Neural crest cell (in vitro differentiated cells): ENCODE data around the gene LETM1. TPM values are rescaled to one million over a fixed set of nuclear protein-coding genes. Genes with fewer than 3 reads are reported as not detected.
"Not testable (repeated sequence)": the region's sequence is repeated elsewhere in the genome, so short reads cannot be mapped to it uniquely, and the experiment has no call there.

Experiments
- DNase-seq: peaks from one replicate; pipeline ENCODE4 v3.0.0; 2021; ENCODE audit warnings: low read depth, mixed read lengths, low spot score
- H3K27ac Mint-ChIP-seq: one replicate; pipeline ENCODE4 v1.8.0; 2021; ENCODE audit warnings: mild to moderate bottlenecking, mixed read lengths; ENCODE audit not compliant: unreplicated experiment
- H3K27me3 Mint-ChIP-seq: 2 replicates; pipeline ENCODE4 v1.8.0; 2021; ENCODE audit warnings: low read depth, mild to moderate bottlenecking, mixed read lengths
- H3K36me3 Mint-ChIP-seq: 2 replicates; pipeline ENCODE4 v1.8.0; 2021; ENCODE audit warnings: low read depth, mild to moderate bottlenecking, mixed read lengths
- H3K4me1 Mint-ChIP-seq: 2 replicates; pipeline ENCODE4 v1.8.0; 2021; ENCODE audit warnings: mixed read lengths
- H3K4me3 Mint-ChIP-seq: one replicate; pipeline ENCODE4 v1.8.0; 2021; ENCODE audit warnings: mild to moderate bottlenecking, mixed read lengths
- H3K9me3 Mint-ChIP-seq: 2 replicates; pipeline ENCODE4 v1.8.0; 2021; ENCODE audit warnings: mixed read lengths
- total RNA-seq: library from RNA; stranded (reverse); gene quantifications from 2 replicates; pipeline ENCODE4 v1.2.1, GENCODE V29; 2021
- TF ChIP-seq, protein P1 (sequence below): fragments of 200-600 bp; sonication (generic); conservative IDR thresholded peaks from 2 replicates; pipeline ENCODE4 v1.5.0; 2021; ENCODE audit warnings: antibody characterized with exemption, mild to moderate bottlenecking

The LETM1 gene
- total RNA-seq, 1 donor from 2014 or later: 60.6 TPM

DNA sequence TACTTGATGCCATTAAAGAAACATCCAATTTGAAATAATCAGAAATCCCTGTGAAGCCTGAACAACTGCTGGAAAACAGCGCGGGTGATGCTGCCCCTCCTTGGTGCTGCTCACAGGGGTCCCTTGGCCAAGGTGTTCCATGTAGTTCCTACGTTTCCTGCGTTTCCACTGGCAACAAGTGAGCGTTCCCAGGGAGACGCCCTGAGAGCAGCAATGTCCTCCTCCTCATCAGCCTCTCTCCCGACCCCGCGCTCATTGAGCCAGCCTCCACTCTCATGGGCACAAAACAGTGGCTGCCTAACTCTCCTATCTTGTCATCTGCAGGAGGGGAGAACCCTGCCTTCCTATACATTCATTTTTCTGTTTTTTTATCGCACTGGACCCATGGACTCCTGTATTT lies 18.9 kb downstream of the LETM1 start:
- no peaks in the 10 kb centered on the region for H3K27me3 Mint-ChIP-seq
- H3K4me3 Mint-ChIP-seq: no peak overlapping the region
- no peak for DNase-seq
- H3K27ac Mint-ChIP-seq: no peak overlapping the region
- TF ChIP-seq, protein P1, sequence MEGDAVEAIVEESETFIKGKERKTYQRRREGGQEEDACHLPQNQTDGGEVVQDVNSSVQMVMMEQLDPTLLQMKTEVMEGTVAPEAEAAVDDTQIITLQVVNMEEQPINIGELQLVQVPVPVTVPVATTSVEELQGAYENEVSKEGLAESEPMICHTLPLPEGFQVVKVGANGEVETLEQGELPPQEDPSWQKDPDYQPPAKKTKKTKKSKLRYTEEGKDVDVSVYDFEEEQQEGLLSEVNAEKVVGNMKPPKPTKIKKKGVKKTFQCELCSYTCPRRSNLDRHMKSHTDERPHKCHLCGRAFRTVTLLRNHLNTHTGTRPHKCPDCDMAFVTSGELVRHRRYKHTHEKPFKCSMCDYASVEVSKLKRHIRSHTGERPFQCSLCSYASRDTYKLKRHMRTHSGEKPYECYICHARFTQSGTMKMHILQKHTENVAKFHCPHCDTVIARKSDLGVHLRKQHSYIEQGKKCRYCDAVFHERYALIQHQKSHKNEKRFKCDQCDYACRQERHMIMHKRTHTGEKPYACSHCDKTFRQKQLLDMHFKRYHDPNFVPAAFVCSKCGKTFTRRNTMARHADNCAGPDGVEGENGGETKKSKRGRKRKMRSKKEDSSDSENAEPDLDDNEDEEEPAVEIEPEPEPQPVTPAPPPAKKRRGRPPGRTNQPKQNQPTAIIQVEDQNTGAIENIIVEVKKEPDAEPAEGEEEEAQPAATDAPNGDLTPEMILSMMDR: no peak
- peaks cover 11% of the 10 kb centered on the region for H3K36me3 Mint-ChIP-seq
- H3K4me1 Mint-ChIP-seq: no peaks in the 10 kb centered on the region
- no peaks in the 10 kb centered on the region for H3K9me3 Mint-ChIP-seq

DNA sequence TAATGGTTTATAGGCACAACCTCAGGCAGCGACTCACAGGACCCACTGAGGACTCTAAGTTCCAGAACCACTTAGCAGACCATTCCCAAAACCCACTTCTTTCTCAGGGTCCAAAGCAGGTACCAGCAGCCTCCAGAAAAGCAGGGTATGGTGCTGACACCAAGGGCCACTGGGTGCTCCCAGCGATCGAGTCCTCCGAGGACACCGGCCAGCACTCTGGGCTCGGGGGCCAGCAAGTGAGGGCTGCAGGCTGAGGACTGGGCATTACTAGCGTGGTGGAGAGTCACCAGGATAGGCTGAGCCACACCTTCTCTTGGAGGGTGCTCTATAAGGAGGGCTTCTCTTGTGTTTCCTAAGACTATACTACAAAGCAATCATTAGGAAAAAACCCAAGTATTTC lies 19.3 kb downstream of the LETM1 start:
- no peaks in the 10 kb centered on the region for H3K27me3 Mint-ChIP-seq
- no peaks in the 10 kb centered on the region for H3K9me3 Mint-ChIP-seq
- peaks cover 3% of the 10 kb centered on the region for H3K4me1 Mint-ChIP-seq
- no peak for DNase-seq
- H3K27ac Mint-ChIP-seq: no peak overlapping the region
- TF ChIP-seq, protein P1: no peak
- no peak overlapping the region for H3K4me3 Mint-ChIP-seq
- peaks cover 13% of the 10 kb centered on the region for H3K36me3 Mint-ChIP-seq

DNA sequence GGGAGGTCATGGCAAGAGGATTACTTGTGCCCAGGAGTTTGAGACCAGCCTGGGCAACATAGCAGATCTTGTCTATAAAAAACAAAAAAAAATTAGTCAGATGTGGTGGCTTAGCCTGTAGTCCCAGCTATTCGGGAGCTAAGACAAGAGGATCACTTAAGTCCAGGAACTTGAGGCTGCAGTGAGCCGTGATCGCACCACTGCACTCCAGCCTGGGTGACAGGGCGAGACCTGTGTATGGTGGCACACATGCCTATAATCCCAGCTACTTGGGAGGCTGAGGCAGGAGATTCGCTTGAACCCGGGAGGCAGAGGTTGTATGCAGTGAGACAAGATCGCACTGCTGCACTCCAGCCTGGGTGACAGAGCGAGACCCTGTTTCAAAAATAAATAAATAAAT lies 20.1 kb downstream of the LETM1 start:
- H3K4me1 Mint-ChIP-seq, H3K9me3 Mint-ChIP-seq, DNase-seq, H3K27ac Mint-ChIP-seq, H3K27me3 Mint-ChIP-seq, H3K4me3 Mint-ChIP-seq: not testable (repeated sequence)
- H3K36me3 Mint-ChIP-seq: peaks cover 19% of the 10 kb centered on the region

DNA sequence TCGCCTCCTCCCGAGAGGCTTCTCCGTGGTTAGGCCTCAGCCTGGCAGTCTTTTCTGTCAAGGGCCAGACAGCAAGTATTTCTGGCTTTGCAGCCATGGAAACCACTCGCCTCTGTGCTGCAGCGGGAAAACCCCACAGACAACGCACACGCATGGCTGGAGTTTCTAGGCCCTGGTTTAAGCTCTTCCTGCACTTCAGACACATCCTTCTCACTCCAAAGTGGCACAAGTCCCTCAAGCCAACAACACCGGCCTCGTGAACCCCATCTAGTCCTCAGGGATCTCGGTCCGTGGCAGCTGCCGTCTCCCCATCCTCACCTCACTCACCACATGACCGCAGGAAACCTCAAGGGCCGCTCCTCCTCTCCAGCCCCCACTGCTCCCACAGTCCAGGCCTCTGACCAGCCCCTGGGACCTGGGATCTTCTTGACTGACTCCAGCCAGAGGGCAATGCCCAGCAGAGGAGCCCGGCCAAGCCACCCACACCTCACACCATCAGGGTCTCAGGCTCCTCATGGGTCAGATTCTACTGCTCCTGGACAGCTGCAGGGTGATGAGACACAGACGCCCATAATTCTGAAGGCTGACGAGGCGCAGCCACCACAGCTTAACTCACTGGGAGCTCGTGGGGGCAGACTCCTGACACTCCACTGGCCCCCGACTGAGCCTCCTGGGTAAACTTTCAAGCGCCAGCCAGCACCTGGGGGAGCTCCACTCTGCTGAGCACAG lies 21.7 kb downstream of the LETM1 start:
- TF ChIP-seq, protein P1: no peak
- no peaks in the 10 kb centered on the region for H3K27me3 Mint-ChIP-seq
- no peak for DNase-seq
- no peak overlapping the region for H3K4me3 Mint-ChIP-seq
- H3K4me1 Mint-ChIP-seq: peaks cover 13% of the 10 kb centered on the region
- no peaks in the 10 kb centered on the region for H3K9me3 Mint-ChIP-seq
- H3K27ac Mint-ChIP-seq: no peak overlapping the region
- peaks cover 33% of the 10 kb centered on the region for H3K36me3 Mint-ChIP-seq

DNA sequence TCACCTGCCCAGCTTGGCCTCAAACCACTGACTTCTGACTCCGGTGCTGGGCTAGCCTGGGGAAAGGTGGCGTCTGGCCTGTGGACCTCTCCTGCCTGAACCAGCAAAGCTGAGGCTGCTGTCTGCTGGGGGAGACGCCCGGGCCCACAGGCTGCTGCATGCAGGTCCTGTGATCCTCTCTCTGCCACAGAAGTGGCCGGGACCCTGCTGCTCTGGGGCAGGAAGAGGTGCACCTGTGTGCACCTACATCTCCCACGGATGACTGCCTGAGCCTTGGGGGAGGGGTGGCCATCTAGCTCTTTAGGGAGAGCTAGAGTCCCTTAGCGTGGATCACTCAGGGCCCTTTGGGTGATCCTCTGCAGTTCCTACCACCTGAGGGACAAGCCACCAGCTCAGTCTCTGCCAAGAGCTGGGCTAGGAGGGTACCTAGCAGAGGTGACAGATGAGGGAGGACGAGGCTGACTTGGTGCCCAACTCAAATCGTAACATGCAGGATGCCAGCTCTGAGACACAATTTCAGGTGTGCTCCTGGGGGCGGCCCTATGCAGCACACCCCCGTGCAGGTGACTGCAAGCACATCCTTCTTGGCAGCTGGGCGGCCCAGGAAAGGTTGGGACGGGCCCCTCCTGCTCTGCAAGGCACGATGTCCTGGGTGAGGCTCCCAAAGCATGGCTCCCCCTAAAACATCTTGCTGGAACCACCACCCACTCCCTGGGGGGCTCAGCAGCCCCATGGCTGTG lies 22.5 kb downstream of the LETM1 start:
- no peaks in the 10 kb centered on the region for H3K9me3 Mint-ChIP-seq
- no peak for DNase-seq
- peaks cover 13% of the 10 kb centered on the region for H3K4me1 Mint-ChIP-seq
- H3K27me3 Mint-ChIP-seq: no peaks in the 10 kb centered on the region
- H3K36me3 Mint-ChIP-seq: peaks cover 30% of the 10 kb centered on the region
- TF ChIP-seq, protein P1: no peak
- H3K27ac Mint-ChIP-seq: no peak overlapping the region
- H3K4me3 Mint-ChIP-seq: no peak overlapping the region

DNA sequence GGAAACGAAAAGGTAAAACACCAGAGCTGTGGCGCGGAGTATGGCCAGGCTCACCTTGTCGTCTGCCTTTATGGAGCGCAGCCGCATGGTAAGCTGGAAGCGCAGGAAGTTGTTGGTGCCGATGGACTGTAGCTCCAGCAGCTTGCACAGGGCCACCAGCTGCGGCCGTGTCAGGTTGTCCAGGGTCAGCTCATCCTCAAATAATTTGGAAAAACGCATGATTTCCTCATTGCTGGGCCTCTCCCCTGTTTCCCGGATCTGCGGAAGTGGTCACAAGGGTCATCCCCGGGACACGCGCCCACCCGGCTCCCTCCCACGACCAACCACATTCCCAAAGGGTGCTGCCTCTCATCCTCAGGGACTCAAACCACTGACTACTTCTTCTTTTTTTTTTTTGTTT lies 23.3 kb downstream of the LETM1 start:
- H3K36me3 Mint-ChIP-seq: peaks cover 30% of the 10 kb centered on the region
- DNase-seq: no peak
- peaks cover 13% of the 10 kb centered on the region for H3K4me1 Mint-ChIP-seq
- TF ChIP-seq, protein P1: no peak
- no peaks in the 10 kb centered on the region for H3K9me3 Mint-ChIP-seq
- H3K27me3 Mint-ChIP-seq: no peaks in the 10 kb centered on the region
- no peak overlapping the region for H3K4me3 Mint-ChIP-seq
- H3K27ac Mint-ChIP-seq: no peak overlapping the region
